ENCODE measurements around the gene CDRT4.

GRCh38 chr17:15508466-15508865 lies 41.0 kb upstream of the CDRT4 start:
- TF ChIP-seq CTCF (IDR thresholded peaks at IDR 0.05) (no peak), POLR2A (IDR thresholded peaks at IDR 0.05) (no peak), EP300 (IDR thresholded peaks at IDR 0.05) (no peak)
